HepG2 (cell line): Measurements from ENCODE around the gene INF2. TPM values are rescaled to one million over a fixed set of nuclear protein-coding genes. Genes with fewer than 3 reads are reported as not detected.

Source experiments
- JUNB ChIP-seq: sonication (generic); formaldehyde crosslinking; IDR thresholded peaks from 2 replicates; pipeline ENCODE4 v1.8.0; 2022; ENCODE audit warnings: missing genetic modification reagents, mild to moderate bottlenecking, borderline replicate concordance
- KDM1A ChIP-seq: IDR thresholded peaks from 2 replicates; pipeline ENCODE4 v1.6.1; 2016; ENCODE audit warnings: missing compliant biosample characterization
- KDM2A ChIP-seq: sonication (generic); formaldehyde crosslinking; IDR thresholded peaks from 2 replicates; pipeline ENCODE4 v1.4.0; 2020; ENCODE audit warnings: low read depth, missing genetic modification reagents, borderline replicate concordance
- MXD4 ChIP-seq: IDR thresholded peaks from 2 replicates; pipeline ENCODE4 v1.6.1; 2016; ENCODE audit warnings: mild to moderate bottlenecking, missing biosample characterization, missing genetic modification reagents
- MXI1 ChIP-seq: IDR thresholded peaks from 3 replicates; pipeline ENCODE4 v1.6.1; 2012; ENCODE audit warnings: low read depth, low read length, inconsistent platforms, borderline replicate concordance
- RCOR2 ChIP-seq: IDR thresholded peaks from 2 replicates; pipeline ENCODE4 v1.6.1; 2016; ENCODE audit warnings: missing biosample characterization, missing genetic modification reagents
- TAF1 ChIP-seq: sonication (generic); formaldehyde crosslinking; IDR thresholded peaks from 2 replicates; pipeline ENCODE4 v1.4.0; 2020; ENCODE audit warnings: missing genetic modification reagents
- TEAD3 ChIP-seq: optimal IDR thresholded peaks from 2 replicates; pipeline ENCODE3; 2016; ENCODE audit warnings: borderline replicate concordance
- ZFX ChIP-seq: sonication (generic); formaldehyde crosslinking; IDR thresholded peaks from 2 replicates; pipeline ENCODE4 v1.4.0; 2020; ENCODE audit warnings: mild to moderate bottlenecking, low read depth, missing genetic modification reagents, moderate library complexity
- ZFY ChIP-seq: sonication (generic); formaldehyde crosslinking; IDR thresholded peaks from 2 replicates; pipeline ENCODE4 v1.4.0; 2020; ENCODE audit warnings: missing genetic modification reagents
- ZNF446 ChIP-seq: sonication (generic); formaldehyde crosslinking; IDR thresholded peaks from 2 replicates; pipeline ENCODE4 v1.5.0; 2020; ENCODE audit warnings: mild to moderate bottlenecking, missing genetic modification reagents
- ZNF670 ChIP-seq: sonication (generic); formaldehyde crosslinking; IDR thresholded peaks from 2 replicates; pipeline ENCODE4 v1.8.0; 2022; ENCODE audit warnings: mild to moderate bottlenecking, missing genetic modification reagents, borderline replicate concordance
- ZSCAN21 ChIP-seq: sonication (generic); formaldehyde crosslinking; IDR thresholded peaks from 2 replicates; pipeline ENCODE4 v1.8.0; 2022; ENCODE audit warnings: mild to moderate bottlenecking, missing genetic modification reagents, moderate library complexity, borderline replicate concordance
- polyA plus RNA-seq, 8 experiments: library from polyadenylated mRNA; depleted of rRNA in 3 of 8; stranded (reverse) in 7 of 8; unstranded in 1 of 8; fragments of >200 nt; fragmentation: Illumina TruSeq in 4 of 8; extraction: Trizol in 4 of 8; gene quantifications; 2 replicates each; pipeline versions ENCODE4 v1.2.1 to v1.2.3, GENCODE V29; 2011 to 2016; ENCODE audit warnings: low read depth in 4 of 8, missing spikeins in 1 of 8, mixed read lengths in 1 of 8; ENCODE audit not compliant: insufficient read depth in 1 of 8
- total RNA-seq, 5 experiments: library from RNA; depleted of rRNA; stranded (reverse); fragments of >200 nt; fragmentation: Illumina TruSeq; extraction: Trizol; gene quantifications; 2 replicates each; pipeline ENCODE4 v1.2.3, GENCODE V29; 2016; ENCODE audit warnings: low read depth in 1 of 5
- TF ChIP-seq, protein P1 (sequence below): sonication (generic); formaldehyde crosslinking; IDR thresholded peaks from 2 replicates; pipeline ENCODE4 v1.4.0; 2020; ENCODE audit warnings: mild to moderate bottlenecking, missing genetic modification reagents
- TF ChIP-seq, protein P2 (sequence below): sonication (generic); formaldehyde crosslinking; IDR thresholded peaks from 2 replicates; pipeline ENCODE4 v1.4.0; 2020; ENCODE audit warnings: missing genetic modification reagents

INF2 gene
- total and polyA plus RNA-seq, 2 of the 13 experiments (the other 11 are each of a cell fraction or from before 2014, with no cell fraction given): 16.4 to 26.4 TPM

DNA sequence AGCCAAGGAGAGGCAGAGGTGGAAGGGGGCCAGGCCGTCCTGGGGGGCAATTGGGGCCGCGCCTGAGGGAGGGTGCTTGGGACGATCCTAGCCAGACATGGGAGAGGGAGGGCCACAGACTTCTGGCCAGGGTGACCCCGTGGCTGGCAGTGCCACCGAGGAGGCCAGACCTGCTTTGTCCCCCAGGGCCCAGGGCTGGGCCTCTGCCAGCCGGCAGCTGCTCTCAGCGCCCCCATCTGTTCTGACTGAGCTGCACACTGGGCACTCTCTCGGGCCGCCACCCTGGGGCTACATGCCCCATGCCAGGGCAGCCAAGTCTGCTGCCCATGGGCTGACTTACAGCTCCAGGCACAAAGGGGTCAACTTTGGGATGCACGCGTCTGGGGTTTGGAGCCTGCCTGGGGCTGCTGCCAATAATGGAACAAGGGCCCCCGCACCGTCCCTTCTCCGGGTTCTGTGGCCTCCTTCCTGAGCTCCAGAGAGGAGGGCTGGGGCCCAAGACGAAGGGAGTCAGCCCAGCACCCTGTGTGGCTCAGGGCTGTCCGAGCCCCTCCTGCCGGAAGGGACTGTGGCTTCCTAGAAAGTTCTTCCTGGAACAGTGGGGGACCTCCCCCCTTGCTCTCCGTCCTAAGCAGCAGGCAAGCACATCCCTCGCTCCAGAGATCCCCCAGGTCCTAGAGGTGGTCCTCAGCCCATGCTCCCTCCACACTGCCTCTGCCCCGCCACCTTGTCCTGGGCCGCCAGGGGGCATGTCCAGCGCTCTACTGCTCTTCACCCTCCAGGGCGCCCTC lies 35.8 kb downstream of the INF2 start (continued):
- TF ChIP-seq, protein P1, sequence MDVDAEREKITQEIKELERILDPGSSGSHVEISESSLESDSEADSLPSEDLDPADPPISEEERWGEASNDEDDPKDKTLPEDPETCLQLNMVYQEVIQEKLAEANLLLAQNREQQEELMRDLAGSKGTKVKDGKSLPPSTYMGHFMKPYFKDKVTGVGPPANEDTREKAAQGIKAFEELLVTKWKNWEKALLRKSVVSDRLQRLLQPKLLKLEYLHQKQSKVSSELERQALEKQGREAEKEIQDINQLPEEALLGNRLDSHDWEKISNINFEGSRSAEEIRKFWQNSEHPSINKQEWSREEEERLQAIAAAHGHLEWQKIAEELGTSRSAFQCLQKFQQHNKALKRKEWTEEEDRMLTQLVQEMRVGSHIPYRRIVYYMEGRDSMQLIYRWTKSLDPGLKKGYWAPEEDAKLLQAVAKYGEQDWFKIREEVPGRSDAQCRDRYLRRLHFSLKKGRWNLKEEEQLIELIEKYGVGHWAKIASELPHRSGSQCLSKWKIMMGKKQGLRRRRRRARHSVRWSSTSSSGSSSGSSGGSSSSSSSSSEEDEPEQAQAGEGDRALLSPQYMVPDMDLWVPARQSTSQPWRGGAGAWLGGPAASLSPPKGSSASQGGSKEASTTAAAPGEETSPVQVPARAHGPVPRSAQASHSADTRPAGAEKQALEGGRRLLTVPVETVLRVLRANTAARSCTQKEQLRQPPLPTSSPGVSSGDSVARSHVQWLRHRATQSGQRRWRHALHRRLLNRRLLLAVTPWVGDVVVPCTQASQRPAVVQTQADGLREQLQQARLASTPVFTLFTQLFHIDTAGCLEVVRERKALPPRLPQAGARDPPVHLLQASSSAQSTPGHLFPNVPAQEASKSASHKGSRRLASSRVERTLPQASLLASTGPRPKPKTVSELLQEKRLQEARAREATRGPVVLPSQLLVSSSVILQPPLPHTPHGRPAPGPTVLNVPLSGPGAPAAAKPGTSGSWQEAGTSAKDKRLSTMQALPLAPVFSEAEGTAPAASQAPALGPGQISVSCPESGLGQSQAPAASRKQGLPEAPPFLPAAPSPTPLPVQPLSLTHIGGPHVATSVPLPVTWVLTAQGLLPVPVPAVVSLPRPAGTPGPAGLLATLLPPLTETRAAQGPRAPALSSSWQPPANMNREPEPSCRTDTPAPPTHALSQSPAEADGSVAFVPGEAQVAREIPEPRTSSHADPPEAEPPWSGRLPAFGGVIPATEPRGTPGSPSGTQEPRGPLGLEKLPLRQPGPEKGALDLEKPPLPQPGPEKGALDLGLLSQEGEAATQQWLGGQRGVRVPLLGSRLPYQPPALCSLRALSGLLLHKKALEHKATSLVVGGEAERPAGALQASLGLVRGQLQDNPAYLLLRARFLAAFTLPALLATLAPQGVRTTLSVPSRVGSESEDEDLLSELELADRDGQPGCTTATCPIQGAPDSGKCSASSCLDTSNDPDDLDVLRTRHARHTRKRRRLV: 0 out of 2 replicates have a peak, but pooled peaks have one; percentile 16
- 0 out of 2 replicates have a peak, but pooled peaks have one; percentile 22 for TF ChIP-seq TAF1 (CRISPR knock-in tag)
- TF ChIP-seq ZFX (CRISPR knock-in tag): peak; percentile 58
- TF ChIP-seq KDM1A: peak; percentile 58; the same call in 1 of the 2 replicates
- peak; percentile 26; the same call in 1 of the 2 replicates for TF ChIP-seq MXD4 (CRISPR knock-in tag)
- 0 out of 2 replicates have a peak, but pooled peaks have one; percentile 57 for TF ChIP-seq ZNF670
- TF ChIP-seq TEAD3 (CRISPR knock-in tag): peak; percentile 38
- peak; percentile 21; the same call in 1 of the 2 replicates for TF ChIP-seq RCOR2 (CRISPR knock-in tag)
- no peak for TF ChIP-seq JUNB
- no peak for TF ChIP-seq ZNF446
- peak; percentile 16; the same call in 1 of the 3 replicates for TF ChIP-seq MXI1
- TF ChIP-seq ZSCAN21: peak; percentile 1; the same call in 1 of the 2 replicates
- TF ChIP-seq ZFY (CRISPR knock-in tag): peak; percentile 52; the same call in 1 of the 2 replicates
- TF ChIP-seq, protein P2, sequence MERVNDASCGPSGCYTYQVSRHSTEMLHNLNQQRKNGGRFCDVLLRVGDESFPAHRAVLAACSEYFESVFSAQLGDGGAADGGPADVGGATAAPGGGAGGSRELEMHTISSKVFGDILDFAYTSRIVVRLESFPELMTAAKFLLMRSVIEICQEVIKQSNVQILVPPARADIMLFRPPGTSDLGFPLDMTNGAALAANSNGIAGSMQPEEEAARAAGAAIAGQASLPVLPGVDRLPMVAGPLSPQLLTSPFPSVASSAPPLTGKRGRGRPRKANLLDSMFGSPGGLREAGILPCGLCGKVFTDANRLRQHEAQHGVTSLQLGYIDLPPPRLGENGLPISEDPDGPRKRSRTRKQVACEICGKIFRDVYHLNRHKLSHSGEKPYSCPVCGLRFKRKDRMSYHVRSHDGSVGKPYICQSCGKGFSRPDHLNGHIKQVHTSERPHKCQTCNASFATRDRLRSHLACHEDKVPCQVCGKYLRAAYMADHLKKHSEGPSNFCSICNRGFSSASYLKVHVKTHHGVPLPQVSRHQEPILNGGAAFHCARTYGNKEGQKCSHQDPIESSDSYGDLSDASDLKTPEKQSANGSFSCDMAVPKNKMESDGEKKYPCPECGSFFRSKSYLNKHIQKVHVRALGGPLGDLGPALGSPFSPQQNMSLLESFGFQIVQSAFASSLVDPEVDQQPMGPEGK: peak; percentile 31
- 0 out of 2 replicates have a peak, but pooled peaks have one; percentile 24 for TF ChIP-seq KDM2A (CRISPR knock-in tag)
